Measurements from ENCODE around the gene MNT.

DNA sequence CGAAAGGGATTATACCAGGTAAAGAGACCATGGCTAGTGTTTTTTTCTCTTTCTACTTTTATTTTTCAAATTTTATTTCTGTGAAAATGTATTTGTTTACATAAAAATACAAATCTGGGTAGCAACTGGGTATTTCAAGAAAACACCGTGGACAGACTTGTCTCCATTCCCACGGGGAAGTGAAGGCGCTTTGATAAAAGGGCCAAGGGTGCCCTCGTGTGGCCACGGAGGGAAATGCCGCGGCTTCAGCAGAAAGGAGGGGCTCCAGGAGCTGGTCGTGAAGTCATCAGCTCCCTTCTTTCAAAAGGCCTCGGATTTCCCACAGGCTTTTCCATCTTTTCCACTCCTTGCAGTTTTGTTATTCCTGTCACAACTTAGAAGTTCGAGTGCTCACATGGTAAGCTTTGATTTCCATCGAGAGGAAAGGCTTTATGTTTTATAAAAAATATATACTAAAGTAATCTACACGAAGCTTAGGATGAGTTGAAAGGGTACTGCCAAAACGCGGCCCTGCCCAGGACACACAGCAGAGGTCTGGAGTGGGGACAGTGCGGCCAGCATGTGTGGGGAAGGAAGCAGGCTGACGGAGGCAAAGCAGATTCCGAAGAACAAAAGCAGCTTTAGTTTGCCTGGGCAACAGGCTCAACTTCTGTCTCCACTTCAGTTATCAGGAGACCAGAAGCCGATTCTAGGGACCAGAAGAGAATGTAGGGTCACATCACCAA, 15.3 kb upstream of the MNT start:
- TF ChIP-seq, protein P1, sequence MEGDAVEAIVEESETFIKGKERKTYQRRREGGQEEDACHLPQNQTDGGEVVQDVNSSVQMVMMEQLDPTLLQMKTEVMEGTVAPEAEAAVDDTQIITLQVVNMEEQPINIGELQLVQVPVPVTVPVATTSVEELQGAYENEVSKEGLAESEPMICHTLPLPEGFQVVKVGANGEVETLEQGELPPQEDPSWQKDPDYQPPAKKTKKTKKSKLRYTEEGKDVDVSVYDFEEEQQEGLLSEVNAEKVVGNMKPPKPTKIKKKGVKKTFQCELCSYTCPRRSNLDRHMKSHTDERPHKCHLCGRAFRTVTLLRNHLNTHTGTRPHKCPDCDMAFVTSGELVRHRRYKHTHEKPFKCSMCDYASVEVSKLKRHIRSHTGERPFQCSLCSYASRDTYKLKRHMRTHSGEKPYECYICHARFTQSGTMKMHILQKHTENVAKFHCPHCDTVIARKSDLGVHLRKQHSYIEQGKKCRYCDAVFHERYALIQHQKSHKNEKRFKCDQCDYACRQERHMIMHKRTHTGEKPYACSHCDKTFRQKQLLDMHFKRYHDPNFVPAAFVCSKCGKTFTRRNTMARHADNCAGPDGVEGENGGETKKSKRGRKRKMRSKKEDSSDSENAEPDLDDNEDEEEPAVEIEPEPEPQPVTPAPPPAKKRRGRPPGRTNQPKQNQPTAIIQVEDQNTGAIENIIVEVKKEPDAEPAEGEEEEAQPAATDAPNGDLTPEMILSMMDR (IDR thresholded peaks at IDR 0.05; ENCODE audit: poor library complexity, severe bottlenecking): peak; percentile 95
- TF ChIP-seq EZH2 (IDR thresholded peaks at IDR 0.05; ENCODE audit: borderline replicate concordance, insufficient read depth, low read length, poor library complexity, severe bottlenecking) (no peak), SMC3 (conservative IDR thresholded peaks at IDR 0.05; ENCODE audit: poor library complexity) (peak; percentile 93), EP300 (conservative IDR thresholded peaks at IDR 0.05; ENCODE audit: poor library complexity, severe bottlenecking) (no peak)
- TF ChIP-seq, protein P2, sequence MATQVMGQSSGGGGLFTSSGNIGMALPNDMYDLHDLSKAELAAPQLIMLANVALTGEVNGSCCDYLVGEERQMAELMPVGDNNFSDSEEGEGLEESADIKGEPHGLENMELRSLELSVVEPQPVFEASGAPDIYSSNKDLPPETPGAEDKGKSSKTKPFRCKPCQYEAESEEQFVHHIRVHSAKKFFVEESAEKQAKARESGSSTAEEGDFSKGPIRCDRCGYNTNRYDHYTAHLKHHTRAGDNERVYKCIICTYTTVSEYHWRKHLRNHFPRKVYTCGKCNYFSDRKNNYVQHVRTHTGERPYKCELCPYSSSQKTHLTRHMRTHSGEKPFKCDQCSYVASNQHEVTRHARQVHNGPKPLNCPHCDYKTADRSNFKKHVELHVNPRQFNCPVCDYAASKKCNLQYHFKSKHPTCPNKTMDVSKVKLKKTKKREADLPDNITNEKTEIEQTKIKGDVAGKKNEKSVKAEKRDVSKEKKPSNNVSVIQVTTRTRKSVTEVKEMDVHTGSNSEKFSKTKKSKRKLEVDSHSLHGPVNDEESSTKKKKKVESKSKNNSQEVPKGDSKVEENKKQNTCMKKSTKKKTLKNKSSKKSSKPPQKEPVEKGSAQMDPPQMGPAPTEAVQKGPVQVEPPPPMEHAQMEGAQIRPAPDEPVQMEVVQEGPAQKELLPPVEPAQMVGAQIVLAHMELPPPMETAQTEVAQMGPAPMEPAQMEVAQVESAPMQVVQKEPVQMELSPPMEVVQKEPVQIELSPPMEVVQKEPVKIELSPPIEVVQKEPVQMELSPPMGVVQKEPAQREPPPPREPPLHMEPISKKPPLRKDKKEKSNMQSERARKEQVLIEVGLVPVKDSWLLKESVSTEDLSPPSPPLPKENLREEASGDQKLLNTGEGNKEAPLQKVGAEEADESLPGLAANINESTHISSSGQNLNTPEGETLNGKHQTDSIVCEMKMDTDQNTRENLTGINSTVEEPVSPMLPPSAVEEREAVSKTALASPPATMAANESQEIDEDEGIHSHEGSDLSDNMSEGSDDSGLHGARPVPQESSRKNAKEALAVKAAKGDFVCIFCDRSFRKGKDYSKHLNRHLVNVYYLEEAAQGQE (IDR thresholded peaks at IDR 0.05; ENCODE audit: borderline replicate concordance): no peak

Measured in neural cell (in vitro differentiated cells).